GM18873 (cell line): ENCODE measurements around the gene UBE2G2.

ENCODE experiments used
- ATAC-seq: cut with Tn5 transposase; IDR thresholded peaks from one replicate; pipeline ENCODE4 v1.9.1; 2021; ENCODE audit warnings: mild to moderate bottlenecking, moderate library complexity, moderate number of reproducible peaks; ENCODE audit not compliant: unreplicated experiment, low FRiP score

UBE2G2 gene

GRCh38 chr21:44816761-44817505 is 15.3 kb upstream of the UBE2G2 start:
- no peak for ATAC-seq

GRCh38 chr21:44815852-44816628 is 14.4 kb upstream of the UBE2G2 start:
- ATAC-seq = no peak

GRCh38 chr21:44815225-44815624 is 13.6 kb upstream of the UBE2G2 start:
- ATAC-seq = no peak

- no peak for ATAC-seq
These were observed 12.9 kb upstream of the UBE2G2 start for GRCh38 chr21:44814498-44815023.

GRCh38 chr21:44813727-44814126 is 12.1 kb upstream of the UBE2G2 start:
- no peak for ATAC-seq

GRCh38 chr21:44813149-44813548 is 11.5 kb upstream of the UBE2G2 start:
- no peak for ATAC-seq

GRCh38 chr21:44812640-44813039 is 11.0 kb upstream of the UBE2G2 start:
- ATAC-seq = no peak

- no peak for ATAC-seq
These were observed 9.2 kb upstream of the UBE2G2 start for GRCh38 chr21:44810779-44811178.

- ATAC-seq = no peak
These were observed 4.2 kb upstream of the UBE2G2 start for GRCh38 chr21:44805859-44806258.

- ATAC-seq = no peak
These were observed 3.6 kb upstream of the UBE2G2 start for GRCh38 chr21:44805226-44805625.

- no peak for ATAC-seq
These were observed 3.1 kb upstream of the UBE2G2 start for GRCh38 chr21:44804762-44805161.

- no peak for ATAC-seq
These were observed 2.0 kb upstream of the UBE2G2 start for GRCh38 chr21:44803651-44804050.

- ATAC-seq = no peak
These were observed 955 bp upstream of the UBE2G2 start for GRCh38 chr21:44802396-44803153.

GRCh38 chr21:44800971-44801467 is 601 bp downstream of the UBE2G2 start:
- ATAC-seq = no peak

GRCh38 chr21:44800103-44800502 is 1.5 kb downstream of the UBE2G2 start:
- no peak for ATAC-seq

GRCh38 chr21:44799646-44800045 is 2.0 kb downstream of the UBE2G2 start:
- no peak for ATAC-seq

- ATAC-seq = no peak
These were observed 3.8 kb downstream of the UBE2G2 start for GRCh38 chr21:44797775-44798174.

GRCh38 chr21:44795342-44795741 is 6.3 kb downstream of the UBE2G2 start:
- no peak for ATAC-seq

- ATAC-seq = no peak
These were observed 7.8 kb downstream of the UBE2G2 start for GRCh38 chr21:44793592-44794374.
